Stomach (tissue), 9 donors: ENCODE data around the gene UBAP1. TPM values are rescaled to one million over a fixed set of nuclear protein-coding genes. Genes with fewer than 3 reads are reported as not detected.

Experiments used
- DNase-seq, 2 donors: peaks; one replicate each; pipeline versions ENCODE4 v3.0.0 to v3.0.0-alpha.2; 2013 to 2019
- H3K27ac ChIP-seq, 5 donors: fragments of 200-600 bp in 4 of 5; sonication (generic) in 4 of 5; one replicate each; pipeline ENCODE4 v1.5.1; 2013 to 2019; ENCODE audit warnings: mild to moderate bottlenecking in 1 of 5, moderate library complexity in 1 of 5
- H3K27me3 ChIP-seq, 3 donors: fragments of 200-600 bp; sonication (generic); one replicate each; pipeline ENCODE4 v1.5.1; 2017 to 2019; ENCODE audit warnings: mixed run types in 1 of 3
- H3K36me3 ChIP-seq, 4 donors: fragments of 200-600 bp; sonication (generic); 1 replicate in 3 of 4; 2 replicates in 1 of 4; pipeline ENCODE4 v1.5.1; 2016 to 2019
- H3K4me1 ChIP-seq, 4 donors: fragments of 200-600 bp; sonication (generic); one replicate each; pipeline ENCODE4 v1.5.1; 2016 to 2019
- H3K4me3 ChIP-seq, 4 donors: fragments of 200-600 bp; sonication (generic) in 3 of 4; one replicate each; pipeline ENCODE4 v1.5.1; 2016 to 2019; ENCODE audit warnings: mild to moderate bottlenecking in 1 of 4
- H3K9me3 ChIP-seq, 4 donors: fragments of 200-600 bp; sonication (generic); one replicate each; pipeline ENCODE4 v1.5.1; 2016 to 2019
- CTCF ChIP-seq, 7 experiments: fragments of 450-650 bp in 4 of 7; fragments of 200-600 bp in 3 of 7; sonication (generic) in 3 of 7; IDR thresholded peaks; one replicate each; pipeline ENCODE4 v1.5.1; 2016 to 2019; ENCODE audit warnings: antibody characterized with exemption in 7 of 7, control low read depth in 2 of 7, mild to moderate bottlenecking in 1 of 7
- EP300 ChIP-seq: sonication (generic); formaldehyde crosslinking; IDR thresholded peaks from one replicate; pipeline ENCODE4 v1.6.1; 2017; ENCODE audit warnings: antibody characterized with exemption
- POLR2A ChIP-seq, 4 donors: fragments of 450-650 bp; IDR thresholded peaks; one replicate each; pipeline ENCODE4 v1.6.1; 2016; ENCODE audit warnings: antibody characterized with exemption in 4 of 4, control low read depth in 2 of 4, mild to moderate bottlenecking in 1 of 4, moderate library complexity in 1 of 4
- POLR2AphosphoS5 ChIP-seq, 3 donors: sonication (generic); formaldehyde crosslinking; IDR thresholded peaks; one replicate each; pipeline ENCODE4 v1.6.1; 2016; ENCODE audit warnings: antibody characterized with exemption in 3 of 3
- WGBS, 5 donors: extraction: QIAGEN DNeasy Blood & Tissue Kit in 3 of 5; methylation state at CpG; one replicate each; pipeline versions ENCODE4 v1.1.5 to v1.1.7; 2013 to 2018; 5-methylcytosine and 5-hydroxymethylcytosine counted together
- intact Hi-C: fragments of 100-400 bp; cut with DNase I; formaldehyde crosslinking; loops from one replicate; pipeline ENCODE4 v1.15.1; 2023; ENCODE audit warnings: low total_unique reads
- polyA plus RNA-seq, 3 donors: library from polyadenylated mRNA; stranded (reverse); fragments of 200-250 nt; gene quantifications; one replicate each; pipeline ENCODE4 v1.2.3, GENCODE V29; 2013
- total RNA-seq, 5 donors: library from RNA; depleted of rRNA; stranded (reverse); fragments of >200 nt; gene quantifications; one replicate each; pipeline versions ENCODE4 v1.1.0 to v1.2.3, GENCODE V29; 2014 to 2016
- donor health status: healthy with polysubstance abuse.
- donor health status: Bipolar disorder and iron deficiency.
- donor health status: healthy.

The UBAP1 gene
- total and polyA plus RNA-seq, 8 donors, result 17.7 to 53.1 (median 34.1) TPM

GRCh38 chr9:34275811-34276210 is 97.0 kb downstream of the UBAP1 start:
- H3K4me1 ChIP-seq, result no peaks in the 10 kb centered on the region
- no peak overlapping the region for H3K4me3 ChIP-seq
- TF ChIP-seq EP300, result no peak
- TF ChIP-seq CTCF (IDR thresholded peaks at IDR 0.05), result no peak
- TF ChIP-seq POLR2AphosphoS5 (IDR thresholded peaks at IDR 0.05), result no peak
- no peak for TF ChIP-seq POLR2A (IDR thresholded peaks at IDR 0.05)
- WGBS, 5 donors, result 93 to 94% (median 94%) methylated on average over 6 of the region's 6 CpGs
- no peaks in the 10 kb centered on the region for H3K36me3 ChIP-seq
- no peaks in the 10 kb centered on the region for H3K9me3 ChIP-seq
- DNase-seq, result no peak
- no peak overlapping the region for H3K27ac ChIP-seq
- no peaks in the 10 kb centered on the region for H3K27me3 ChIP-seq
- intact Hi-C loops, result no loop called here

GRCh38 chr9:34276772-34277171 is 97.9 kb downstream of the UBAP1 start:
- TF ChIP-seq CTCF (IDR thresholded peaks at IDR 0.05) (no peak), EP300 (no peak), POLR2AphosphoS5 (IDR thresholded peaks at IDR 0.05) (no peak), POLR2A (IDR thresholded peaks at IDR 0.05) (no peak)
- H3K9me3 ChIP-seq, result no peaks in the 10 kb centered on the region
- H3K36me3 ChIP-seq, result no peaks in the 10 kb centered on the region
- WGBS, 5 donors, result 73 to 84% (median 78%) methylated on average over 3 of the region's 3 CpGs
- H3K27ac ChIP-seq, result no peak overlapping the region
- peaks cover 0 to 1% (median 0%) of the 10 kb centered on the region in 4 donors for H3K4me1 ChIP-seq
- intact Hi-C loops, result no loop called here
- no peaks in the 10 kb centered on the region for H3K27me3 ChIP-seq
- no peak for DNase-seq
- no peak overlapping the region for H3K4me3 ChIP-seq

- intact Hi-C loops, result no loop called here
Measured at GRCh38 chr9:34279411-34279810, 100.6 kb downstream of the UBAP1 start.

GRCh38 chr9:34282096-34282495 is 103.3 kb downstream of the UBAP1 start:
- H3K4me3 ChIP-seq, result no peak overlapping the region
- no peak for DNase-seq
- H3K27me3 ChIP-seq, result no peaks in the 10 kb centered on the region
- H3K27ac ChIP-seq, result no peak overlapping the region
- intact Hi-C loops, result no loop called here
- TF ChIP-seq POLR2AphosphoS5 (IDR thresholded peaks at IDR 0.05) (no peak), POLR2A (IDR thresholded peaks at IDR 0.05) (no peak), EP300 (no peak), CTCF (IDR thresholded peaks at IDR 0.05) (no peak)
- H3K9me3 ChIP-seq, result no peaks in the 10 kb centered on the region
- 67 to 87% (median 81%) methylated on average over 1 of the region's 1 CpG for WGBS, 5 donors
- H3K36me3 ChIP-seq, result no peaks in the 10 kb centered on the region
- H3K4me1 ChIP-seq, result peaks cover 0 to 6% (median 0%) of the 10 kb centered on the region in 4 donors

More at GRCh38 chr9:34279411-34279810, 100.6 kb downstream of the UBAP1 start:
- WGBS, 5 donors, result 73 to 83% (median 78%) methylated on average over 3 of the region's 3 CpGs
- no peaks in the 10 kb centered on the region for H3K36me3 ChIP-seq
- no peaks in the 10 kb centered on the region for H3K27me3 ChIP-seq
- H3K27ac ChIP-seq, result no peak overlapping the region
- H3K4me1 ChIP-seq, result peaks cover 0 to 6% (median 0%) of the 10 kb centered on the region in 4 donors
- TF ChIP-seq EP300, result no peak
- no peak for TF ChIP-seq POLR2AphosphoS5 (IDR thresholded peaks at IDR 0.05)
- TF ChIP-seq POLR2A (IDR thresholded peaks at IDR 0.05), result no peak
- no peak for TF ChIP-seq CTCF (IDR thresholded peaks at IDR 0.05)
- no peak overlapping the region for H3K4me3 ChIP-seq
- DNase-seq, result peak in 1 of 2 donors; percentile 11
- no peaks in the 10 kb centered on the region for H3K9me3 ChIP-seq
